Kidney epithelial cell (primary cell): ENCODE measurements around the gene MFRP. TPM values are rescaled to one million over a fixed set of nuclear protein-coding genes. Genes with fewer than 3 reads are reported as not detected.

Experiments used
- DNase-seq: peaks from one replicate; pipeline ENCODE4 v3.0.0-alpha.2; 2010; ENCODE audit warnings: low read depth
- H3K27me3 ChIP-seq: 2 replicates; pipeline ENCODE4 v1.6.0; 2011; ENCODE audit warnings: low read length; ENCODE audit not compliant: control insufficient read depth, insufficient read depth
- H3K36me3 ChIP-seq: 2 replicates; pipeline ENCODE4 v1.5.1; 2011; ENCODE audit warnings: low read length; ENCODE audit not compliant: control insufficient read depth, insufficient read depth
- H3K4me3 ChIP-seq: 2 replicates; pipeline ENCODE4 v1.5.1; 2011; ENCODE audit warnings: low read depth, mild to moderate bottlenecking, control low read depth, low read length
- total RNA-seq: library from RNA; depleted of rRNA; stranded (reverse); fragments of >200 nt; gene quantifications from 2 replicates; pipeline ENCODE4 v1.2.3, GENCODE V29; 2015
- TF ChIP-seq, protein P1 (sequence below): IDR thresholded peaks from 2 replicates; pipeline ENCODE4 v1.5.1; 2011; ENCODE audit warnings: mild to moderate bottlenecking, moderate library complexity, low read length, control low read depth, inconsistent platforms; ENCODE audit not compliant: insufficient read depth, poor library complexity, severe bottlenecking

MFRP gene
- total RNA-seq, 1 donor from 2014 or later: not detected

DNA sequence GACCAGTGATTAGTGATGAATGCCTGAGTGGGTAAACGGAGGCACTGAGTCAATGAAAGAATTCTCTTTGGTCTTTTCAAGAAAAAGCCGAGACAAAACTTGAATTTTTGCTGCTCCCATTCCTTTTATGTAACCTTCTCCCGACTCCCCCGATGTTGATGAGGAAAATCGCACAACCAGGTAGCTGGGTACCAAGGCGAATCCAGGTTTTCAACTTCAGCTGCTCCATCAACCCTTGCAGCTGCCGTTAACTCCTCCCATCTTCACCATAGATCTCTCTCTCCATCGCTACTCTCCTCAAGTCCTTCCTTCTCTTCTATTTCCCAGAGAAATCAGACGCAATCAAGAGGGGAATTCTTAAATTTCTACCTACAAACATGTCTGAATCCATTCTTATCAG lies 35.6 kb upstream of the MFRP start:
- TF ChIP-seq, protein P1, sequence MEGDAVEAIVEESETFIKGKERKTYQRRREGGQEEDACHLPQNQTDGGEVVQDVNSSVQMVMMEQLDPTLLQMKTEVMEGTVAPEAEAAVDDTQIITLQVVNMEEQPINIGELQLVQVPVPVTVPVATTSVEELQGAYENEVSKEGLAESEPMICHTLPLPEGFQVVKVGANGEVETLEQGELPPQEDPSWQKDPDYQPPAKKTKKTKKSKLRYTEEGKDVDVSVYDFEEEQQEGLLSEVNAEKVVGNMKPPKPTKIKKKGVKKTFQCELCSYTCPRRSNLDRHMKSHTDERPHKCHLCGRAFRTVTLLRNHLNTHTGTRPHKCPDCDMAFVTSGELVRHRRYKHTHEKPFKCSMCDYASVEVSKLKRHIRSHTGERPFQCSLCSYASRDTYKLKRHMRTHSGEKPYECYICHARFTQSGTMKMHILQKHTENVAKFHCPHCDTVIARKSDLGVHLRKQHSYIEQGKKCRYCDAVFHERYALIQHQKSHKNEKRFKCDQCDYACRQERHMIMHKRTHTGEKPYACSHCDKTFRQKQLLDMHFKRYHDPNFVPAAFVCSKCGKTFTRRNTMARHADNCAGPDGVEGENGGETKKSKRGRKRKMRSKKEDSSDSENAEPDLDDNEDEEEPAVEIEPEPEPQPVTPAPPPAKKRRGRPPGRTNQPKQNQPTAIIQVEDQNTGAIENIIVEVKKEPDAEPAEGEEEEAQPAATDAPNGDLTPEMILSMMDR: no peak

GRCh38 chr11:119381181-119381988 lies 34.9 kb upstream of the MFRP start, which contains the start of gene USP2:
Gene USP2, minus strand, starts transcription at chr11:119381690. Its CDS starts 8,210 bp downstream, at chr11:119373480.
- DNase-seq: peak; percentile 80
- Histone ChIP-seq H3K36me3 (no peaks in the 10 kb centered on the region), H3K27me3 (no peaks in the 10 kb centered on the region), H3K4me3 (peak within 1 kb of the TSS; percentile 33)
- TF ChIP-seq, protein P1: peak; percentile 87

More for the DNA sequence above, 35.6 kb upstream of the MFRP start:
- DNase-seq: no peak
- H3K4me3 ChIP-seq: peak overlapping the region; percentile 23
- H3K36me3 ChIP-seq: no peaks in the 10 kb centered on the region
- H3K27me3 ChIP-seq: no peaks in the 10 kb centered on the region

DNA sequence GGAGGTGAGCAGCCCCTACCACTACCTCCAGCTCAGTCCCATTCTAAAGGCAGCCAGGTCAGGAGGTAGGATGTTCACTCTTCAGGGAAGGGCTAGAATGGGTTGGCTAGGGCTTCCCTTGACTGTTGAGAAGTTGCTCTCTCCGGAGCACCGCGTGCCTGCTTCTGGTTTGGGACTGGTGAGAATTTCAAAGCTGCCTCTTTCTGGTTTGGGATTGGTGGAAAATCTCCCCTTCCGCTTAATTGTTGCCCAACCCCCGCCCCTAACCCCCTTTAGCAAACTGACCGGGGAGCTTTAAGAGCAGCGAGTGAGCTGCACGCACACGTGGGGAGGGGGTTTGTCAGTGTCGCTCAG lies 34.3 kb upstream of the MFRP start:
- Histone ChIP-seq H3K36me3 (no peaks in the 10 kb centered on the region), H3K27me3 (no peaks in the 10 kb centered on the region), H3K4me3 (peak overlapping the region; percentile 33)
- DNase-seq: no peak
- TF ChIP-seq, protein P1: no peak

DNA sequence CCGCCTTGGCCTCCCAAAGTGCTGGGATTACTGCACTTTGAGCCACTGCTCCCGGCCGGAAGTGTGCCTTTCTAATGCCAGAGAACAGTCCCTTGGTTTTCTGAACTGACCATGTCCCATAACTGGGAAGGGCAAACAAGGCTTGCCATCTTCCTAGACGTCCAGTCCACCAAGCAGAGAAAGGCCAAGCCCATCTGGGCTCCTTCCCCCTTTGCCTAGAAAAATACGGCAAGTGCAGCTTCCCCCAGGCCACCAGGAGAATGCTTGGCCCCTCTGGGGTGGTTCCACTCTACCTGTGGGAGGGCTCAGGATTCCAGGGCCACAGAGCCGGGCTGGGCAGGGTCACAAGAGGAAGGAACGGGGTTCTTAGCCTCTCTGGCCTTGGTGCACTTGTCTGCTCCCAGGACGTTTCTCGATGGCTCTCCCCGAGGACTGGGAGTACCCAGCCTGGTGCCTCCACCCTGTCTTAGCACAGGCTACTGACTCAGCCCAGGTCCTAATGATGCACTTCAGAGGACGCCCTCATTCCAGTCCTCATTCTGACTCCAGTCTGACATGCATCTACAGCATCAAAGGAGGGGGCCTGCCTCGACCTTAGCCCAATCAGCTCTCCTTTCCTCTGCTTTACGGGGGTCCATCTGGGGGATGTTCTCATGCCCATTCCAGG lies 33.8 kb upstream of the MFRP start:
- H3K27me3 ChIP-seq: no peaks in the 10 kb centered on the region
- H3K4me3 ChIP-seq: no peak overlapping the region
- no peak for DNase-seq
- H3K36me3 ChIP-seq: no peaks in the 10 kb centered on the region
- TF ChIP-seq, protein P1: no peak

DNA sequence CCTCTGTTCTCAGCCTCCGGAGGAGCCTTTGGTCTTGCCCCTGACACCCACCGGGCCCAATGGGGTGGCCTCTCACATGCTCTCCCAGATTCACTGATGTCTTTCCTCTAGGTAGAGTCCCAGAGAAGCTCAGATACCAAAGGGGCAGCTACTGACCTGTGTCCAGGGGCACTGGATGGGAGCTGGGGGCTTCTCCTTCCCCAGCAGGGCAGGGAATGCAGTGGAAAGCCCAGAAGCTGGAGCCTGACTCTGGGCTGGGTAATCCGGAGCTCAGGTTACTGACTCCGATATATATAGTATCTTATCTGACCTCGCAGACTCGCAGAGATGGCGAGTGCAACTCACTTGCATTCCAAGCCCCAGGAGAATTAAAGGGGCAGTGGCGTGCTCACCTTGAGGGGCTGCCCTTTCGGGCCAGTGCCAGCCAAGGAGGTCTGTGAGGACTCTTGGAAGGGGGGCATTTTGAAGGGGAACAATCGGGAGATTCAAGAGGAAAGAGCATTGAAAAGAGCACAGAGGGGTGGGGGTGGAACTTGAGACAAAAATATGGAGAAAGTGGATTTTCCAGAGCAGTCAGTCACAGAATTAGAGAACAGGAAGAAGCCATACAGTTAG lies 32.5 kb upstream of the MFRP start:
- TF ChIP-seq, protein P1: no peak
- Histone ChIP-seq H3K4me3 (no peak overlapping the region), H3K27me3 (no peaks in the 10 kb centered on the region), H3K36me3 (no peaks in the 10 kb centered on the region)
- no peak for DNase-seq
